K562 (cell line): ENCODE results near the gene KIFC3. TPM values are rescaled to one million over a fixed set of nuclear protein-coding genes. Genes with fewer than 3 reads are reported as not detected.

Experiments used
- ATF7 ChIP-seq: fragments of 450-650 bp; IDR thresholded peaks from 2 replicates; pipeline ENCODE4 v1.7.1; 2014; ENCODE audit warnings: mild to moderate bottlenecking, moderate library complexity
- CBX1 ChIP-seq: sonication (generic); IDR thresholded peaks from 2 replicates; pipeline ENCODE4 v1.6.1; 2016; ENCODE audit warnings: antibody characterized with exemption, low read depth, mild to moderate bottlenecking
- DMBX1 ChIP-seq: fragments of 250-450 bp; sonication (Bioruptor Pico); IDR thresholded peaks from 2 replicates; pipeline ENCODE4 v1.8.0; 2022; ENCODE audit warnings: inconsistent platforms, mild to moderate bottlenecking, moderate library complexity, borderline replicate concordance
- EZH2 ChIP-seq: IDR thresholded peaks from 2 replicates; pipeline ENCODE4 v1.6.1; 2012; ENCODE audit warnings: low read depth, mild to moderate bottlenecking, inconsistent platforms, low read length, borderline replicate concordance
- GATAD2B ChIP-seq: fragments of 450-650 bp; IDR thresholded peaks from 2 replicates; pipeline ENCODE4 v1.6.1; 2017; ENCODE audit warnings: mild to moderate bottlenecking, borderline replicate concordance
- HDAC6 ChIP-seq: IDR thresholded peaks from 2 replicates; pipeline ENCODE4 v1.6.1; 2012; ENCODE audit warnings: low read depth, mild to moderate bottlenecking, control low read depth, inconsistent platforms, low read length, moderate library complexity
- KAT2B ChIP-seq: IDR thresholded peaks from one replicate; pipeline ENCODE4 v1.6.1; 2012; ENCODE audit warnings: low read depth, mild to moderate bottlenecking, control low read depth, inconsistent platforms, low read length, moderate library complexity
- NEUROD1 ChIP-seq: fragments of 150-350 bp; IDR thresholded peaks from 2 replicates; pipeline ENCODE4 v1.6.1; 2014; ENCODE audit warnings: borderline replicate concordance, low read length, low read depth; ENCODE audit not compliant: partially characterized antibody
- SMAD3 ChIP-seq: fragments of 450-650 bp; formaldehyde crosslinking; conservative IDR thresholded peaks from 2 replicates; pipeline ENCODE4 v1.4.0; 2020; ENCODE audit warnings: mild to moderate bottlenecking
- SUPT5H ChIP-seq: fragments of 450-650 bp; IDR thresholded peaks from 2 replicates; pipeline ENCODE4 v1.6.1; 2016
- TAF1 ChIP-seq: IDR thresholded peaks from 2 replicates; pipeline ENCODE4 v1.6.1; 2011; ENCODE audit warnings: mild to moderate bottlenecking, low read length, moderate library complexity; ENCODE audit not compliant: insufficient read depth, control insufficient read depth, severe bottlenecking; ENCODE audit errors: extremely low read depth
- TGIF2 ChIP-seq: sonication (generic); formaldehyde crosslinking; IDR thresholded peaks from 2 replicates; pipeline ENCODE4 v1.8.1; 2022; ENCODE audit warnings: mild to moderate bottlenecking, missing genetic modification reagents, moderate library complexity
- ZFPM2 ChIP-seq: fragments of 250-450 bp; sonication (Bioruptor Pico); IDR thresholded peaks from 2 replicates; pipeline ENCODE4 v1.5.1; 2022; ENCODE audit warnings: mild to moderate bottlenecking
- ZNF589 ChIP-seq: fragments of 200-800 bp; sonication (Bioruptor generic); IDR thresholded peaks from 2 replicates; pipeline ENCODE4 v1.6.1; 2016; ENCODE audit warnings: low read depth, missing genetic modification characterization, missing compliant biosample characterization
- ZNF785 ChIP-seq: fragments of 250-450 bp; sonication (Bioruptor Pico); IDR thresholded peaks from 2 replicates; pipeline ENCODE4 v1.4.0; 2020; ENCODE audit warnings: mild to moderate bottlenecking
- polyA plus RNA-seq, 8 experiments: library from polyadenylated mRNA; depleted of rRNA in 4 of 8; stranded (reverse) in 5 of 8; unstranded in 3 of 8; fragments of >200 nt; fragmentation: Nextera tagmentation in 2 of 8; fragmentation: Illumina TruSeq in 1 of 8; extraction: Ambion mirVana in 2 of 8; extraction: Trizol in 1 of 8; gene quantifications; 2 replicates each; pipeline versions ENCODE4 v1.2.1 to v1.2.3, GENCODE V29; 2011 to 2014; ENCODE audit warnings: inconsistent platforms in 1 of 8, missing spikeins in 1 of 8
- total RNA-seq, 7 experiments: library from RNA; depleted of rRNA in 6 of 7; stranded (reverse); fragments of >200 nt in 6 of 7; fragmentation: Illumina TruSeq in 2 of 7; extraction: Trizol in 2 of 7; gene quantifications; 2 replicates each; pipeline versions ENCODE4 v1.2.1 to v1.2.3, GENCODE V29; 2011 to 2021; ENCODE audit warnings: low replicate concordance in 1 of 7
- TF ChIP-seq, protein P1 (sequence below), 3 experiments: fragments of 200-800 bp in 1 of 3; fragments of 250-450 bp in 1 of 3; fragments of 450-650 bp in 1 of 3; sonication (Bioruptor Pico) in 1 of 3; sonication (Bioruptor generic) in 1 of 3; formaldehyde crosslinking in 1 of 3; IDR thresholded peaks; 2 replicates each; pipeline versions ENCODE4 v1.6.1 to v1.8.0; 2016 to 2022; ENCODE audit warnings: mild to moderate bottlenecking in 2 of 3, missing genetic modification characterization in 2 of 3, missing compliant biosample characterization in 1 of 3, moderate library complexity in 1 of 3
- TF ChIP-seq, protein P2 (sequence below): fragments of 150-350 bp; IDR thresholded peaks from 2 replicates; pipeline ENCODE4 v1.6.1; 2014; ENCODE audit warnings: low read depth, mild to moderate bottlenecking, low read length, borderline replicate concordance
- TF ChIP-seq, protein P3 (sequence below): fragments of 450-650 bp; conservative IDR thresholded peaks from 2 replicates; pipeline ENCODE4 v1.6.1; 2016; ENCODE audit warnings: missing genetic modification characterization, low read depth, mild to moderate bottlenecking, missing compliant biosample characterization, moderate library complexity

The KIFC3 gene
- total and polyA plus RNA-seq, 9 of the 15 experiments (the other 6 are each of a cell fraction or from before 2014, with no cell fraction given), result 0.23 to 105 (median 26.2) TPM

DNA sequence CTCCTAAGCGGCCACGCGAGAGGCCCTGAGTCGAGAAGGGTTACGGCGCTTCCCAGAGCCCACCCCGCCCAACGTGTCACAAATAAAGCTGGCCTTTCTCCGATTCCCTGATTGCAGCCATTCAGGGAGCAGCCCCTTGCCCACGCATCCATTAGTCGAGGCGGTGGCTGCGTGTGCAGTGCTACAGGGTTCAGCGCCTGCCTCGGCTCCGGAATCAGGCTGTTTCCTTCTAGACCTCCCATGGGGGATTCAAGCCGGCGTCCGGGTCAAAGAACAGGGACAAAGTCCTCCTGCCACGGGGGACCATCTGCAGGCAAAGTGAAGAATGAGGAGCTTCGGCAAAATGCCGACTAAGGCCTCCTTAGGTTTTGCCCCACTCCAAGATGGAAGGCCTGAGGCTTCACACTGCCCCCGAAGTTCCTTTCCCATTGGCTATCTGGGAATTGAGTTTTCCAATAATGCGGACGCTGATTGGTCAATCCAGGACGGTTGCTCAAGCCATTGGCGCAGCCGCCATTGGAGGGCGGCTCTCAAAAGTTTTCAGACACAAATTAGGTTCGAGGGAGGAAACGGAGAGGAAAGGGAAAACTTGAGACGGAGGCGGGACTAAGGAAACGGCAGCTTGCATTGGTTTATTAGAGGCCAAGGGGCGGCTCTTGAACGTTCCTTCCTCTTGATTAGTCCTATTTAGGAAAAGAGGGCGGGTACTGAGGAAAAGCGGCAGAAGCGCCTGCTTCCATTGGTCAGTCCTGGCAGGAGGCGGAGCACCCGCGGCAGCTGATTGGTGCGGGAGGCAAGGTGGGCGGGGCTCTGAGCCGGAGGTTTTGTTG lies 67.2 kb downstream of the KIFC3 start (continued):
- TF ChIP-seq EZH2, result no peak
- no peak for TF ChIP-seq ZNF785 (CRISPR knock-in tag)
- TF ChIP-seq ATF7, result peak; percentile 68
- TF ChIP-seq CBX1, result no peak
- TF ChIP-seq DMBX1 (CRISPR knock-in tag), result no peak
- TF ChIP-seq GATAD2B, result no peak
- TF ChIP-seq NEUROD1, result peak; percentile 99
- TF ChIP-seq ZNF589 (CRISPR knock-in tag), result no peak
- peak; percentile 76 for TF ChIP-seq TAF1
- no peak for TF ChIP-seq KAT2B
- TF ChIP-seq HDAC6, result no peak
- TF ChIP-seq, protein P1, sequence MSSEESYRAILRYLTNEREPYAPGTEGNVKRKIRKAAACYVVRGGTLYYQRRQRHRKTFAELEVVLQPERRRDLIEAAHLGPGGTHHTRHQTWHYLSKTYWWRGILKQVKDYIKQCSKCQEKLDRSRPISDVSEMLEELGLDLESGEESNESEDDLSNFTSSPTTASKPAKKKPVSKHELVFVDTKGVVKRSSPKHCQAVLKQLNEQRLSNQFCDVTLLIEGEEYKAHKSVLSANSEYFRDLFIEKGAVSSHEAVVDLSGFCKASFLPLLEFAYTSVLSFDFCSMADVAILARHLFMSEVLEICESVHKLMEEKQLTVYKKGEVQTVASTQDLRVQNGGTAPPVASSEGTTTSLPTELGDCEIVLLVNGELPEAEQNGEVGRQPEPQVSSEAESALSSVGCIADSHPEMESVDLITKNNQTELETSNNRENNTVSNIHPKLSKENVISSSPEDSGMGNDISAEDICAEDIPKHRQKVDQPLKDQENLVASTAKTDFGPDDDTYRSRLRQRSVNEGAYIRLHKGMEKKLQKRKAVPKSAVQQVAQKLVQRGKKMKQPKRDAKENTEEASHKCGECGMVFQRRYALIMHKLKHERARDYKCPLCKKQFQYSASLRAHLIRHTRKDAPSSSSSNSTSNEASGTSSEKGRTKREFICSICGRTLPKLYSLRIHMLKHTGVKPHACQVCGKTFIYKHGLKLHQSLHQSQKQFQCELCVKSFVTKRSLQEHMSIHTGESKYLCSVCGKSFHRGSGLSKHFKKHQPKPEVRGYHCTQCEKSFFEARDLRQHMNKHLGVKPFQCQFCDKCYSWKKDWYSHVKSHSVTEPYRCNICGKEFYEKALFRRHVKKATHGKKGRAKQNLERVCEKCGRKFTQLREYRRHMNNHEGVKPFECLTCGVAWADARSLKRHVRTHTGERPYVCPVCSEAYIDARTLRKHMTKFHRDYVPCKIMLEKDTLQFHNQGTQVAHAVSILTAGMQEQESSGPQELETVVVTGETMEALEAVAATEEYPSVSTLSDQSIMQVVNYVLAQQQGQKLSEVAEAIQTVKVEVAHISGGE (CRISPR knock-in tag; IDR thresholded peaks at IDR 0.05), result 0 out of 6 replicates have a peak, but pooled peaks of 1 of the 3 experiments have one; percentile 27
- TF ChIP-seq, protein P2, sequence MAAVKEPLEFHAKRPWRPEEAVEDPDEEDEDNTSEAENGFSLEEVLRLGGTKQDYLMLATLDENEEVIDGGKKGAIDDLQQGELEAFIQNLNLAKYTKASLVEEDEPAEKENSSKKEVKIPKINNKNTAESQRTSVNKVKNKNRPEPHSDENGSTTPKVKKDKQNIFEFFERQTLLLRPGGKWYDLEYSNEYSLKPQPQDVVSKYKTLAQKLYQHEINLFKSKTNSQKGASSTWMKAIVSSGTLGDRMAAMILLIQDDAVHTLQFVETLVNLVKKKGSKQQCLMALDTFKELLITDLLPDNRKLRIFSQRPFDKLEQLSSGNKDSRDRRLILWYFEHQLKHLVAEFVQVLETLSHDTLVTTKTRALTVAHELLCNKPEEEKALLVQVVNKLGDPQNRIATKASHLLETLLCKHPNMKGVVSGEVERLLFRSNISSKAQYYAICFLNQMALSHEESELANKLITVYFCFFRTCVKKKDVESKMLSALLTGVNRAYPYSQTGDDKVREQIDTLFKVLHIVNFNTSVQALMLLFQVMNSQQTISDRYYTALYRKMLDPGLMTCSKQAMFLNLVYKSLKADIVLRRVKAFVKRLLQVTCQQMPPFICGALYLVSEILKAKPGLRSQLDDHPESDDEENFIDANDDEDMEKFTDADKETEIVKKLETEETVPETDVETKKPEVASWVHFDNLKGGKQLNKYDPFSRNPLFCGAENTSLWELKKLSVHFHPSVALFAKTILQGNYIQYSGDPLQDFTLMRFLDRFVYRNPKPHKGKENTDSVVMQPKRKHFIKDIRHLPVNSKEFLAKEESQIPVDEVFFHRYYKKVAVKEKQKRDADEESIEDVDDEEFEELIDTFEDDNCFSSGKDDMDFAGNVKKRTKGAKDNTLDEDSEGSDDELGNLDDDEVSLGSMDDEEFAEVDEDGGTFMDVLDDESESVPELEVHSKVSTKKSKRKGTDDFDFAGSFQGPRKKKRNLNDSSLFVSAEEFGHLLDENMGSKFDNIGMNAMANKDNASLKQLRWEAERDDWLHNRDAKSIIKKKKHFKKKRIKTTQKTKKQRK, result peak; percentile 89
- no peak for TF ChIP-seq SMAD3 (CRISPR knock-in tag)
- TF ChIP-seq, protein P3, sequence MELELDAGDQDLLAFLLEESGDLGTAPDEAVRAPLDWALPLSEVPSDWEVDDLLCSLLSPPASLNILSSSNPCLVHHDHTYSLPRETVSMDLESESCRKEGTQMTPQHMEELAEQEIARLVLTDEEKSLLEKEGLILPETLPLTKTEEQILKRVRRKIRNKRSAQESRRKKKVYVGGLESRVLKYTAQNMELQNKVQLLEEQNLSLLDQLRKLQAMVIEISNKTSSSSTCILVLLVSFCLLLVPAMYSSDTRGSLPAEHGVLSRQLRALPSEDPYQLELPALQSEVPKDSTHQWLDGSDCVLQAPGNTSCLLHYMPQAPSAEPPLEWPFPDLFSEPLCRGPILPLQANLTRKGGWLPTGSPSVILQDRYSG (tag), result peak; percentile 54; the same call in 1 of the 2 replicates
- TF ChIP-seq SUPT5H, result peak; percentile 77
- no peak for TF ChIP-seq TGIF2
- TF ChIP-seq ZFPM2 (CRISPR knock-in tag), result no peak
